ENCODE data around the gene SYT1. TPM values are rescaled to one million over a fixed set of nuclear protein-coding genes. Genes with fewer than 3 reads are reported as not detected.
"Not testable (repeated sequence)": the region's sequence is repeated elsewhere in the genome, so short reads cannot be mapped to it uniquely, and the experiment has no call there.

The SYT1 gene
- total RNA-seq, 2 experiments from 2014 or later, result not detected

DNA sequence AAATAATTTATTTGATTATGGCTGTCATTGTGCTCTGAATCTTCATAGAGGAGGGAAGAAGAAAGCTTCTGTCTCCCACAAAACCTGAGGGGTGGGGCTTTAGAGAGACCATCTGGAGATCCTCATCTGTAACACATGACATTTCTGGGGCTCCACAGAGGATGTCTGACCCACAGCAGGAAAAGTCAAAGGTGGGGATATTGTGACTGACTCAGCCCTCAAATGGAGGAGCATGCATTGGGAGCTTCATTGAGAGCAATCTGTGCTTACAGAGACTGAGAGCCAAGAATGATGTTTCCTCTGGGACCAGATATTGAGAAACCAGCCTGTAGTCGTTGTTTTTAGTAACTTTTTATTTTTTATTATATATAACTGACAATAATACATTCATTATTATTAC, 158.7 kb downstream of the SYT1 start:
- no peak for ATAC-seq (ENCODE audit: low read depth)
- Mint-ChIP-seq H3K27me3 (no peaks in the 10 kb centered on the region), H3K27ac (no peak overlapping the region), H3K4me1 (no peaks in the 10 kb centered on the region), H3K4me3 (no peak overlapping the region), H3K9me3 (no peaks in the 10 kb centered on the region), H3K36me3 (no peaks in the 10 kb centered on the region)
- POLR2A ChIA-PET, result no interaction called here
- DNase-seq, result no peak

DNA sequence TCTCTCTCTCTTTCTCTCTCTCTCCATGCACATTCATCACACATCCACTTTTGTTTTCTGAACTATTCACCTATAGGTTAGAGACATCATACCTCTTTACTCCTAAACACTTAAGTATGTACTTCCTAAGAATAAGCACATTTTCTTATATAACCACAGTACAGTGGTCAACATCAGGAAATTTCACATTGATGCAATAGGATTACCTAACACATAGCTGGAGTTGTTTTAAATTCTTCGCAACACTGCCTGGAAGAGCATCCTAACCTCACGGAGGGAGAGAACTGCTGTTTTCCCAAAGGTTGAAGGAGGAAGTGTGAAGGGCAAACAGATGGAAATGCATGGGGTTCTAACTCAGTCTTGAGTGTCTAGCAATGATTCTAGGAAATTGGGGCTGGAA, 159.2 kb downstream of the SYT1 start:
- Mint-ChIP-seq H3K36me3 (no peaks in the 10 kb centered on the region), H3K9me3 (no peaks in the 10 kb centered on the region), H3K4me3 (no peak overlapping the region), H3K27ac (no peak overlapping the region), H3K4me1 (no peaks in the 10 kb centered on the region), H3K27me3 (no peaks in the 10 kb centered on the region)
- no peak for ATAC-seq (ENCODE audit: low read depth)
- POLR2A ChIA-PET, result no interaction called here
- DNase-seq, result no peak

DNA sequence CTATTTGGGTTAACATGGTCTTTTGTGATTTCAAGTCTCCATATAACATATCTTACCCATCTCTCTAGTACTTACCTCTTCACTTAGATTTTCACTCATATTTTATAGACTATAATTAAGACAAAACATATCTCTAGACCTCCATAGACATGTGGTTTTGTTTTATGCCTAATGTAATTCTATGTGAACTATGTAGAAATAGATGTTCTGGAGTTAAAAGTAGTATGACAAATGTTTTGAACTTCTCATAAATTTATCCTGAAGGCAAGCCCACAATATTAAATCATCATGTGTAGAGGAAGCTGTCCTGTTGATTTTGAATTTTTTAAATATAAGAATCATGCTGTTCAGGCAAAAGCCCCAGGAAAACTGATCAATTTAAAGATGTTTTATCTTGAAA, 169.2 kb downstream of the SYT1 start:
- Mint-ChIP-seq H3K27me3 (no peaks in the 10 kb centered on the region), H3K4me1 (no peaks in the 10 kb centered on the region), H3K4me3 (no peak overlapping the region), H3K36me3 (no peaks in the 10 kb centered on the region), H3K9me3 (no peaks in the 10 kb centered on the region), H3K27ac (no peak overlapping the region)
- ATAC-seq (ENCODE audit: low read depth), result no peak
- POLR2A ChIA-PET, result no interaction called here
- DNase-seq, result no peak

DNA sequence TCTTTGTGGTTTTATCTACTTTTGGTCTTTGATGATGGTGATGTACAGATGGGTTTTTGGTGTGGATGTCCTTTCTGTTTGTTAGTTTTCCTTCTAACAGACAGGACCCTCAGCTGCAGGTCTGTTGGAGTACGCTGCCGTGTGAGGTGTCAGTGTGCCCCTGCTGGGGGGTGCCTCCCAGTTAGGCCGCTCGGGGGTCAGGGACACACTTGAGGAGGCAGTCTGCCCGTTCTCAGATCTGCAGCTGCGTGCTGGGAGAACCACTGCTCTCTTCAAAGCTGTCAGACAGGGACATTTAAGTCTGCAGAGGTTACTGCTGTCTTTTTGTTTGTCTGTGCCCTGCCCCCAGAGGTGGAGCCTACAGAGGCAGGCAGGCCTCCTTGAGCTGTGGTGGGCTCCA, 180.2 kb downstream of the SYT1 start:
- H3K27me3 Mint-ChIP-seq; DNase-seq; H3K9me3 Mint-ChIP-seq; ATAC-seq (ENCODE audit: low read depth); H3K36me3 Mint-ChIP-seq; H3K4me3 Mint-ChIP-seq; H3K27ac Mint-ChIP-seq; H3K4me1 Mint-ChIP-seq; POLR2A ChIA-PET: not testable (repeated sequence)

DNA sequence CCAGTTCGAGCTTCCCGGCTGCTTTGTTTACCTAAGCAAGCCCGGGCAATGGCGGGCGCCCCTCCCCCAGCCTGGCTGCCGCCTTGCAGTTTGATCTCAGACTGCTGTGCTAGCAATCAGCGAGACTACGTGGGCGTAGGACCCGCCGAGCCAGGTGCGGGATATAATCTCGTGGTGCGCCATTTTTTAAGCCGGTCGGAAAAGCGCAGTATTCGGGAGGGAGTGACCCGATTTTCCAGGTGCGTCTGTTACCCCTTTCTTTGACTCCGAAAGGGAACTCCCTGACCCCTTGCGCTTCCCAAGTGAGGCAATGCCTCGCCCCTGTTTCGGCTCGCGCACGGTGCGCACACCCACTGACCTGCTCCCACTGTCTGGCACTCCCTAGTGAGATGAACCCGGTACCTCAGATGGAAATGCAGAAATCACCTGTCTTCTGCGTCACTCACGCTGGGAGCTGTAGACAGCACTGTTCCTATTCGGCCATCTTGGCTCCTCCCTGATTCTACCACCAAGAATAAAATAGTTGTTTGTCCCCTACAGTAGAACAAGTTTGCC, 180.7 kb downstream of the SYT1 start:
- DNase-seq; H3K4me3 Mint-ChIP-seq; POLR2A ChIA-PET; H3K36me3 Mint-ChIP-seq; ATAC-seq (ENCODE audit: low read depth); H3K9me3 Mint-ChIP-seq; H3K4me1 Mint-ChIP-seq; H3K27me3 Mint-ChIP-seq; H3K27ac Mint-ChIP-seq: not testable (repeated sequence)

DNA sequence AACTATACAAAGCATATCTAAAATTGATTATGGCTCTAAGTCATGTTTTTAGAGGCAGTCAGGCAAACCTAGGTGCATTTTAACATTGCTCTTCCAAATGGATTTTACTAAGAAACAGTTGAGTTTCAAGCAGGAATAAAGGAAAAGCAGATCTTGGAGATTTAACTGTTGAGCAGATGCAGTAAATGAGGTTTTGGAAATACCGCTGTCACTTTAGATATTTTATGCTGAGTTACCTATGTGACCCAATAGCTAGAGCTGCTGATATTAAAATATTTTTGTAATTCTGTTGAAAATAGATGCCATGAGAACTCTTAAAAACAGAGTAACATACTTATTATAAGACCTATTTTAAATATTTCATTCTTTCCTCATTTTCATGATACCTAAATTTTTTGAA, 181.4 kb downstream of the SYT1 start:
- Mint-ChIP-seq H3K9me3 (no peaks in the 10 kb centered on the region), H3K36me3 (no peaks in the 10 kb centered on the region), H3K4me1 (no peaks in the 10 kb centered on the region), H3K27ac (no peak overlapping the region), H3K27me3 (no peaks in the 10 kb centered on the region), H3K4me3 (no peak overlapping the region)
- ATAC-seq (ENCODE audit: low read depth) (no peak), DNase-seq (no peak)
- POLR2A ChIA-PET, result no interaction called here

DNA sequence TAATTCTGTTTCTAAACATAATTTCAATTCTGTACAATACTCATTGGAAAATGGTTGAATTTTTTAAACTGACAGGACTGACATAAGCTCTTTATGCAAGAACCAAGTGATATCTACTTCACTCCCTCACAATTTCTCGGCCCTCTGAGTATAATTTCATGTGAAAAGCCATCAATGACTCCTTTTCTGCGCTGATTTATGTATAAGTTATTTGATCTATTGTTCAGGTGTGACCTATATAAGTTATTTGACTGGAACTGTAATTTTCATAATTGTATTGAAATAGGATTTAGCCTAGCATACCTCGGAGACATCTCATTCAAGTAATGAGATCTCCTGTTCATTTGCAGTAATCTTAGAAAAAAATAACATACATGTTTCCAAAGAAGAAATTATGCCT, 184.4 kb downstream of the SYT1 start:
- Mint-ChIP-seq H3K36me3 (no peaks in the 10 kb centered on the region), H3K9me3 (no peaks in the 10 kb centered on the region), H3K27me3 (no peaks in the 10 kb centered on the region), H3K27ac (no peak overlapping the region), H3K4me1 (no peaks in the 10 kb centered on the region), H3K4me3 (no peak overlapping the region)
- DNase-seq (no peak), ATAC-seq (ENCODE audit: low read depth) (no peak)
- POLR2A ChIA-PET, result no interaction called here

DNA sequence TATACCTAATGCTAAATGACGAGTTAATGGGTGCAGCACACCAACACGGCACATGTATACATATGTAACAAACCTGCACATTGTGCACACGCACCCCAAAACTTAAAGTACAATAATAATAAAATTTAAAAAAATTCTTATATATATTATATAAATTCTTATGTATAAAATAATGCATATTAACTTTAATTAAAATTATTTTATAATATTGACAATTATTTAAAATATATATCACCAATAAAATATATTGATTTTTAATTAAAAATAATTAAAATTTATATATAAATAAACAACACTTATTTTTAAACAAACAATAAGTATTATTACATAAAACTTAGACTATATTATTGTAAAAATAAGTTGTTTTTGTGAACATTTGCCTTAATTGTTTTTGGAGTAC, 188.8 kb downstream of the SYT1 start:
- Mint-ChIP-seq H3K4me3 (no peak overlapping the region), H3K36me3 (no peaks in the 10 kb centered on the region), H3K9me3 (no peaks in the 10 kb centered on the region), H3K27ac (no peak overlapping the region), H3K4me1 (no peaks in the 10 kb centered on the region), H3K27me3 (no peaks in the 10 kb centered on the region)
- ATAC-seq (ENCODE audit: low read depth), result no peak
- POLR2A ChIA-PET, result no interaction called here
- no peak for DNase-seq

DNA sequence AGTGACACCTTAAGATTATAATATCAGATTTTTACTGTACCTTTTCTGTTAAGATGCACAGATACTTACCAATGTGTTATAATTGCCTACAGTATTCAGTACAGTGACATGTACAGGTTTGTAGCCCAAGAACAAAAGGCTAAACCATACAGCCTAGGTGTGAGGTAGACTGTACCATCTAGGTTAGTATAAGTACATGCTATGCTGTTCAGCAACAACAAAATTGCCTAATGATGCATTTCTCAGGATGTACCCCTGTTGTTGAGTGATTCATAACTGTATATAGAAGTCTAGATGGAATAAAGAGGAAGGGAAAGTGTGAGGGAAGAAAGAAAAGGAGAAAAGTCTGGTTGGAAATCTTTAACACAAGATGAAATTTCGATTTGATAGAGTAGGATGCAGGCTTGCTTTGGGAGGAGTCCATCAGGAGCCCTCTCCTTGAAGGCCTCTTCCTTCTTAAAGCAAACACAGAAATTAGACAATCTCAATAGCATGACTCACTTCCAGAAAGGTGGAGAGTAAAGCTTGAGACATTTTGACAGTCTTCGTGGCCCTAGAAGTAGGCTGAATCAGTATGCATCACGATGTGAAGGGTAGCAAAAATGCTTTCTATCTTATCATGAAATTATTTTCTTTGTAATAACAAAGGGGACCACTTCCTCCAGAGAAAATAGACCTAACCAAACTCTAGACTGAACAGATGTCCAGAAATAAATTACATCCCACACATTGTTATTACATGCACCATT, 191.5 kb downstream of the SYT1 start:
- Mint-ChIP-seq H3K4me1 (no peaks in the 10 kb centered on the region), H3K36me3 (no peaks in the 10 kb centered on the region), H3K4me3 (no peak overlapping the region), H3K9me3 (no peaks in the 10 kb centered on the region), H3K27me3 (no peaks in the 10 kb centered on the region), H3K27ac (no peak overlapping the region)
- POLR2A ChIA-PET, result no interaction called here
- no peak for ATAC-seq (ENCODE audit: low read depth)
- no peak for DNase-seq

DNA sequence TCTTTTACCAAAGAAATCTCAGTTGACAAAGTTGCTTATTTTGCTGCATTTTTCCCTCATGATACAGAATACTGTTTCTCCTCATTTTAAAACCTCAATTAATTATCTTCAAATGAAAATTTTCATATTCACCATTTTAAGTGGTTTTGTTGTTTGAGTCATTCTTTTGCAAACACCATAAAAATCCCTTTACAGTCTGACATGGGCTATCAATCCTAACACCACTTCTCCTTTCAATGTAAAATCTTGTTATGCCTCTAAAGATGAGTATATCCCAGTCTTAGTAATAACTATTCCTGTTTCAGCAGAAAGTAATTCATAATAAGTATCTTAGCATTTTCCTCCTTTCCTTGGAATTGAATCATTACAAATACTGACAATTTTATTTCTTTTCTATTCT, 192.2 kb downstream of the SYT1 start:
- Mint-ChIP-seq H3K9me3 (no peaks in the 10 kb centered on the region), H3K4me1 (no peaks in the 10 kb centered on the region), H3K27me3 (no peaks in the 10 kb centered on the region), H3K27ac (no peak overlapping the region), H3K4me3 (no peak overlapping the region), H3K36me3 (no peaks in the 10 kb centered on the region)
- DNase-seq (no peak), ATAC-seq (ENCODE audit: low read depth) (no peak)
- POLR2A ChIA-PET, result no interaction called here

DNA sequence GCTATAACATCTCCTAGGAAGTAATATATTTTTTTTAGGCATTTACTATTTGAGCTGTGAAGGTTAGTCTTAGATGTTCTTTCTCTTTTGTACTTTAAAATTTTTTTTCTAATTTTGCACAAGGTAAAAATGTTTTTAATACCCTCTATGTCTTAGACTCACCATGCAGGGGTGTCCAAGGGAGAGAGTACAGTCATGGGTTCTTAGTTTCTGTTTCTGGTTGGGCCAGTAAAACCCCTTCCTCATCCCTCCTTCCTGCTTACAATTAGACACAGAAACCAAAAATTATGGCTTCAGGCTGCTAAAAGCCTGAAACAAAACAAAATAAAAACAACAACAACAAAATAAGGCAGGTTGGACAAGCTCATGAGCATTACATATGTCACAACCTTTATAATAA, 193.0 kb downstream of the SYT1 start:
- DNase-seq, result no peak
- no peaks in the 10 kb centered on the region for H3K9me3 Mint-ChIP-seq
- no peak for ATAC-seq (ENCODE audit: low read depth)
- POLR2A ChIA-PET, result no interaction called here
- no peaks in the 10 kb centered on the region for H3K4me1 Mint-ChIP-seq
- no peaks in the 10 kb centered on the region for H3K36me3 Mint-ChIP-seq
- H3K4me3 Mint-ChIP-seq, result no peak overlapping the region
- no peak overlapping the region for H3K27ac Mint-ChIP-seq
- H3K27me3 Mint-ChIP-seq, result no peaks in the 10 kb centered on the region

DNA sequence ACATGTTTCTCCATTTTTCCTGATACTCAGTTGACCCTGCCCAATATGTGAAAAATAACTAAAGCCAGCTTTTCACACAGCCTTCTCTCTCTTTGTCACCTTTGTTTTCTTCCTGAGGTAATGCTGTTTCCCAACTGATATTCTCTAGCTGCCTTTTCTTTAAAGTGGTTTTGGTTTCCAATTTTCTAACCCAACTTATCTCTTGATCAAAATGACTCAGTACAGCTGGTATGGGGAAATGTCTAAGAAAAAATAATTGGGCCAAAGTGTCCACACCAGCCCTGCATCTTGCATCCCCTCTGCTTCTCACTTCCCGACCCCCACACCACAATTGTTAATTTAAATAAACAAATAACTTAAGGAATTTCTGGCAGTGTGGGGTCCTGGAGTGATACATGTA, 193.8 kb downstream of the SYT1 start:
- POLR2A ChIA-PET, result no interaction called here
- DNase-seq (no peak), ATAC-seq (ENCODE audit: low read depth) (no peak)
- Mint-ChIP-seq H3K36me3 (no peaks in the 10 kb centered on the region), H3K4me3 (no peak overlapping the region), H3K9me3 (no peaks in the 10 kb centered on the region), H3K27ac (no peak overlapping the region), H3K4me1 (no peaks in the 10 kb centered on the region), H3K27me3 (no peaks in the 10 kb centered on the region)

DNA sequence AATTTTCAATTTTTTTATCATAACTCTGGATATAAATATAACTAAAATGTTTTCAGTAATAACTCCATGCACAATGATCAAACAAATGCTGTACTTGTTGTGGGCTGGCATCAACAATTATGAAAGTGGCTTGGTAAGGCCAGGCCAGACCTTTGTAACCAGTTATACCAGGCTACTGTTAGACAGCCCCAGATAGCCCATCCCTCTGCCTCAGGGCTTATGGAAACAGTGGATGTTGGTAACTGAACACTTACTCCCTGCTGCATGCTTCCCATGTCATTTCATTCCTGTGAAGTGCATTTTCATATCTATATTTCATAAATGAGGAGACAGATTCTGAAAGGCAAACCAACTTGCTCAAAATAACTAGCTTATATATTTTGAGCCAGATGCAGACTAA, 195.0 kb downstream of the SYT1 start:
- Mint-ChIP-seq H3K4me1 (no peaks in the 10 kb centered on the region), H3K9me3 (no peaks in the 10 kb centered on the region), H3K27me3 (no peaks in the 10 kb centered on the region), H3K36me3 (no peaks in the 10 kb centered on the region), H3K27ac (no peak overlapping the region), H3K4me3 (no peak overlapping the region)
- DNase-seq, result no peak
- ATAC-seq (ENCODE audit: low read depth), result no peak
- POLR2A ChIA-PET, result no interaction called here

DNA sequence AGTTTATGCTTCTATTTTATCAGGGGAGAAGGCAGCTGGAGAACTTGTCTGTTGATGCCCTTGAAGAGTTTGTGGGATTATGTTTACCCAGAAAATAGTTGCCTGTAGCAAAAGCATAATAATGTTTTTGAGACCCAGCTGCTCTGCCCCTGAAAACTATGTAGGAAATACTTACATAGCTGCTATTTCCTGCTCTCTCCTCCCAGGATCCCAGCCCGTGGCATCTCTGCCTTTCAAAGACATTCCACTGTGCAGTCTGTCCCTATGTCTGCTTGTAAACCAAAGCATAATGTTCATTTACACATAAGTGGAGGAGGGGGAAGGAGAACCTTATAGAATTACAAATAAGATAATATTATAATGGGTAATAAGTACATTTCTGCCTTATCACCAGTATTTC, 198.7 kb downstream of the SYT1 start:
- Mint-ChIP-seq H3K4me1 (no peaks in the 10 kb centered on the region), H3K36me3 (no peaks in the 10 kb centered on the region), H3K4me3 (no peak overlapping the region), H3K27ac (no peak overlapping the region), H3K27me3 (no peaks in the 10 kb centered on the region), H3K9me3 (no peaks in the 10 kb centered on the region)
- POLR2A ChIA-PET, result no interaction called here
- ATAC-seq (ENCODE audit: low read depth) (no peak), DNase-seq (no peak)

DNA sequence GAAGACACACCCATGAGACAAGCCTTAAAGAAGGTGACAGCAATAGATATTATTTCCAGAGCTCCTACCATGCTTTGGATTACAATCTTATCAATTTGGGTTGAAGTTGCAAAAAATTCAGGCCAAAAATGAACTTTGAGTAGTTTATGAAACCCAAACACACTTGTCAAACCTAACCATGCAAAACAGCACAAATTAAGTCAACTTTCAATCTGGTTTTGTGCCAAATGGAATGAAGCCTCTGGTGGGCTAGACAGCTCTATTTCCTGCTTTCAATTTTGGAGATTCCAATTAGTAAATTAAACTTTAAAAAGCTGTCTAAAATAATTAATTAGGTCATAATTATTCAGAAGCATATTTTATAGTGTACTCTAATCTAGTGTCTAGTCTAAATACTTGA, 203.4 kb downstream of the SYT1 start:
- Mint-ChIP-seq H3K4me3 (no peak overlapping the region), H3K4me1 (no peaks in the 10 kb centered on the region), H3K9me3 (no peaks in the 10 kb centered on the region), H3K27ac (no peak overlapping the region), H3K27me3 (peaks cover 2% of the 10 kb centered on the region), H3K36me3 (no peaks in the 10 kb centered on the region)
- ATAC-seq (ENCODE audit: low read depth) (no peak), DNase-seq (no peak)
- POLR2A ChIA-PET, result no interaction called here

All from activated naive CD8-positive, alpha-beta T cell treated with anti-CD3 and anti-CD28 coated beads, Interleukin-2, amount 10 ng/mL, durations not matched to agents 7 days and 5 days (primary cell).